Spinal cord (tissue), 10 donors: Measurements from ENCODE around the gene ITGA1. TPM values are rescaled to one million over a fixed set of nuclear protein-coding genes. Genes with fewer than 3 reads are reported as not detected.
A peak's percentile ranks its signal among the peaks of the same experiment; 100 is the strongest.

ENCODE experiments used
- DNase-seq, 6 donors: peaks; one replicate each; pipeline versions ENCODE4 v3.0.0 to v3.0.0-alpha.2; 2013 to 2015; ENCODE audit warnings: low spot score in 6 of 6, low read depth in 4 of 6
- H3K27ac ChIP-seq: one replicate; pipeline ENCODE4 v1.5.1; 2013; ENCODE audit warnings: low read depth, low read length, control low read depth
- H3K27me3 ChIP-seq: one replicate; pipeline ENCODE4 v1.6.1; 2013; ENCODE audit warnings: low read length; ENCODE audit not compliant: control insufficient read depth, insufficient read depth
- H3K36me3 ChIP-seq: one replicate; pipeline ENCODE4 v1.6.1; 2013; ENCODE audit warnings: low read length; ENCODE audit not compliant: control insufficient read depth, insufficient read depth
- H3K4me1 ChIP-seq: one replicate; pipeline ENCODE4 v1.6.1; 2013; ENCODE audit warnings: low read length; ENCODE audit not compliant: control insufficient read depth, insufficient read depth
- H3K4me3 ChIP-seq: one replicate; pipeline ENCODE4 v1.5.1; 2013; ENCODE audit warnings: low read depth, low read length, control low read depth
- H3K9me3 ChIP-seq: one replicate; pipeline ENCODE4 v1.6.1; 2013; ENCODE audit warnings: low read length; ENCODE audit not compliant: control insufficient read depth, insufficient read depth
- WGBS: methylation state at CpG from one replicate; pipeline ENCODE4 v1.1.5; 2013; ENCODE audit warnings: missing lambda C conversion rate; ENCODE audit not compliant: insufficient coverage; 5-methylcytosine and 5-hydroxymethylcytosine counted together
- polyA plus RNA-seq, 2 donors: library from polyadenylated mRNA; unstranded; fragments of 120-200 nt; gene quantifications; one replicate each; pipeline ENCODE4 v1.2.1, GENCODE V29; 2013; ENCODE audit not compliant: insufficient read length in 2 of 2
- total RNA-seq, 2 donors: library from RNA; depleted of rRNA in 1 of 2; stranded (reverse); fragments of 120-200 nt in 1 of 2; fragments of >200 nt in 1 of 2; gene quantifications; one replicate each; pipeline versions ENCODE4 v1.2.3 to v1.2.4, GENCODE V29; 2013 to 2014
- donor health status: healthy.

The ITGA1 gene
- total and polyA plus RNA-seq, 4 donors = 8.2 to 64.0 (median 17.3) TPM

GRCh38 chr5:52909192-52909591 is 121.5 kb downstream of the ITGA1 start:
- Histone ChIP-seq H3K36me3 (no peaks in the 10 kb centered on the region), H3K27me3 (no peaks in the 10 kb centered on the region), H3K4me3 (no peak overlapping the region), H3K27ac (no peak overlapping the region), H3K9me3 (no peaks in the 10 kb centered on the region), H3K4me1 (no peaks in the 10 kb centered on the region)
- WGBS = 40% methylated on average over 1 of the region's 1 CpG
- no peak for DNase-seq

- H3K27me3 ChIP-seq = no peaks in the 10 kb centered on the region
- H3K4me1 ChIP-seq = no peaks in the 10 kb centered on the region
- H3K36me3 ChIP-seq = no peaks in the 10 kb centered on the region
- no peaks in the 10 kb centered on the region for H3K9me3 ChIP-seq
- H3K4me3 ChIP-seq = no peak overlapping the region
- H3K27ac ChIP-seq = no peak overlapping the region
- 50% methylated on average over 2 of the region's 8 CpGs for WGBS
- DNase-seq = peak in 5 of 6 donors; percentile 19 to 96 (median 23)
Observed at GRCh38 chr5:52910071-52910470, 122.4 kb downstream of the ITGA1 start.

- peak overlapping the region; percentile 13 for H3K4me3 ChIP-seq
- H3K9me3 ChIP-seq = no peaks in the 10 kb centered on the region
- peak in 5 of 6 donors; percentile 21 to 78 (median 39) for DNase-seq
- H3K4me1 ChIP-seq = no peaks in the 10 kb centered on the region
- H3K27me3 ChIP-seq = no peaks in the 10 kb centered on the region
- H3K27ac ChIP-seq = no peak overlapping the region
- no peaks in the 10 kb centered on the region for H3K36me3 ChIP-seq
- WGBS = 0% methylated on average over 1 of the region's 4 CpGs
Observed at GRCh38 chr5:52915176-52915875, 127.6 kb downstream of the ITGA1 start.

- no peaks in the 10 kb centered on the region for H3K36me3 ChIP-seq
- DNase-seq = no peak
- H3K27me3 ChIP-seq = no peaks in the 10 kb centered on the region
- WGBS = 100% methylated on average over 1 of the region's 2 CpGs
- H3K27ac ChIP-seq = no peak overlapping the region
- H3K4me1 ChIP-seq = no peaks in the 10 kb centered on the region
- no peaks in the 10 kb centered on the region for H3K9me3 ChIP-seq
- H3K4me3 ChIP-seq = no peak overlapping the region
Observed at GRCh38 chr5:52920929-52921328, 133.2 kb downstream of the ITGA1 start.

GRCh38 chr5:52922384-52922783 is 134.7 kb downstream of the ITGA1 start:
- Histone ChIP-seq H3K9me3 (no peaks in the 10 kb centered on the region), H3K27ac (no peak overlapping the region), H3K27me3 (no peaks in the 10 kb centered on the region), H3K36me3 (no peaks in the 10 kb centered on the region), H3K4me1 (no peaks in the 10 kb centered on the region), H3K4me3 (no peak overlapping the region)
- 83% methylated on average over 1 of the region's 2 CpGs for WGBS
- no peak for DNase-seq

- H3K36me3 ChIP-seq = no peaks in the 10 kb centered on the region
- DNase-seq = no peak
- no peak overlapping the region for H3K4me3 ChIP-seq
- 94% methylated on average over 7 of the region's 8 CpGs for WGBS
- no peak overlapping the region for H3K27ac ChIP-seq
- H3K4me1 ChIP-seq = no peaks in the 10 kb centered on the region
- no peaks in the 10 kb centered on the region for H3K27me3 ChIP-seq
- H3K9me3 ChIP-seq = no peaks in the 10 kb centered on the region
Observed at GRCh38 chr5:52924456-52924855, 136.7 kb downstream of the ITGA1 start.

- H3K27me3 ChIP-seq = no peaks in the 10 kb centered on the region
- no peaks in the 10 kb centered on the region for H3K4me1 ChIP-seq
- H3K9me3 ChIP-seq = no peaks in the 10 kb centered on the region
- no peaks in the 10 kb centered on the region for H3K36me3 ChIP-seq
- no peak for DNase-seq
- no peak overlapping the region for H3K4me3 ChIP-seq
- H3K27ac ChIP-seq = no peak overlapping the region
- WGBS = 82% methylated on average over 3 of the region's 5 CpGs
Observed at GRCh38 chr5:52925001-52925400, 137.3 kb downstream of the ITGA1 start.

- no peaks in the 10 kb centered on the region for H3K9me3 ChIP-seq
- 83% methylated on average over 1 of the region's 2 CpGs for whole genome bisulfite sequencing
- H3K4me3 ChIP-seq = no peak overlapping the region
- H3K27ac ChIP-seq = no peak overlapping the region
- no peaks in the 10 kb centered on the region for H3K27me3 ChIP-seq
- H3K36me3 ChIP-seq = no peaks in the 10 kb centered on the region
- H3K4me1 ChIP-seq = no peaks in the 10 kb centered on the region
- no peak for DNase-seq
Observed at GRCh38 chr5:52928689-52929088, 141.0 kb downstream of the ITGA1 start.

GRCh38 chr5:52938226-52938625 is 150.5 kb downstream of the ITGA1 start:
- H3K36me3 ChIP-seq = no peaks in the 10 kb centered on the region
- H3K27ac ChIP-seq = no peak overlapping the region
- H3K4me1 ChIP-seq = no peaks in the 10 kb centered on the region
- H3K4me3 ChIP-seq = no peak overlapping the region
- no peaks in the 10 kb centered on the region for H3K27me3 ChIP-seq
- no peaks in the 10 kb centered on the region for H3K9me3 ChIP-seq
- DNase-seq = no peak

GRCh38 chr5:52943285-52943684 is 155.6 kb downstream of the ITGA1 start:
- H3K4me1 ChIP-seq = no peaks in the 10 kb centered on the region
- 90% methylated on average over 2 of the region's 2 CpGs for WGBS
- no peak overlapping the region for H3K4me3 ChIP-seq
- DNase-seq = no peak
- H3K36me3 ChIP-seq = no peaks in the 10 kb centered on the region
- no peak overlapping the region for H3K27ac ChIP-seq
- H3K9me3 ChIP-seq = no peaks in the 10 kb centered on the region
- H3K27me3 ChIP-seq = no peaks in the 10 kb centered on the region
